ENCODE data around the gene SOX6.

SOX6 gene

GRCh38 chr11:16278273-16278672 is 78.1 kb downstream of the SOX6 start:
- H3K36me3 Mint-ChIP-seq (ENCODE audit: low read depth), result no peaks in the 10 kb centered on the region
- TF ChIP-seq CTCF (IDR thresholded peaks at IDR 0.05; ENCODE audit: unreplicated experiment in 3 of 3), result no peak
- H3K4me1 Mint-ChIP-seq, result no peaks in the 10 kb centered on the region
- no peak overlapping the region for H3K27ac Mint-ChIP-seq
- H3K9me3 Mint-ChIP-seq, result no peaks in the 10 kb centered on the region
- no peak overlapping the region for H3K4me3 Mint-ChIP-seq
- no peaks in the 10 kb centered on the region for H3K27me3 Mint-ChIP-seq (ENCODE audit: low read depth)

DNA sequence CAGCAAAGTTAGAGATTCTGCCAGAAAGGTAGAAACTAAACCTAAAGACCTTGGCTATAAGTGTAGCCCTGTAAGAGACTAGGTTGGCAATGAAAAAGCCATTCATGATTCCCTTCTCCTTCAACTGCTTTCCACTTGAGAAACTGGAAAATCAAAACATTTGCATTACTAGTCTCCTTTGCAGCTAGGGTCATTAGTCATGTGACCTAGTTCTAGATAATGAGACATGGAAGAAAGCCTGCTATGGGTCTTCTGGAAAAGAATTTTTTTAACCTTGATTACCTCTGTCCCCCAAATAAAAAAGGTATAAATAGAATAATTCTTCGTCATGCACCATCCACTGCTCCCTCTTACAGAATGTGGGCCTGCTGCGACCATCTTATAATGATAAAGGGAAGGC is 80.1 kb downstream of the SOX6 start:
- no peak for TF ChIP-seq CTCF (IDR thresholded peaks at IDR 0.05; ENCODE audit: unreplicated experiment in 3 of 3)
- H3K27ac Mint-ChIP-seq, result no peak overlapping the region
- H3K27me3 Mint-ChIP-seq (ENCODE audit: low read depth), result no peaks in the 10 kb centered on the region
- no peaks in the 10 kb centered on the region for H3K36me3 Mint-ChIP-seq (ENCODE audit: low read depth)
- H3K9me3 Mint-ChIP-seq, result no peaks in the 10 kb centered on the region
- no peak overlapping the region for H3K4me3 Mint-ChIP-seq
- no peaks in the 10 kb centered on the region for H3K4me1 Mint-ChIP-seq

DNA sequence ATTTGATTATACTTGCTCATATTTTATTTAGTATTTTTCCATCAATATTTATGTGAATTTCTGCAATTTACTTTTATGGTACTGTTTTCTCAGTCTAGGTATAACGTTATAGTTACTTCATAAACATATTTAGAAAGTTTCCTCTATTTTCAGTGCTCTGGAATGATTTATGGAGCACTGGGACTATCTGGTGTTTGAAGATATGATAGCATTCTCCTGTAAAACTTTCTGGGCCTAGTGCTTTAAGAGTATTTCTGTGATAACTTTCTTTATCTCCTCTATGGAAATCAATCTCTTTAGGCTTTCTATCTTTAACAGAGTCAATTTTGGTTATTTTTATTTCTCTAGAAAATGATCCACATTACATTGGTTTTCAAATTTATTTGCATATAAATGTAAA is 85.1 kb downstream of the SOX6 start:
- H3K9me3 Mint-ChIP-seq, result peaks cover 16% of the 10 kb centered on the region
- no peaks in the 10 kb centered on the region for H3K4me1 Mint-ChIP-seq
- no peaks in the 10 kb centered on the region for H3K27me3 Mint-ChIP-seq (ENCODE audit: low read depth)
- H3K27ac Mint-ChIP-seq, result no peak overlapping the region
- H3K4me3 Mint-ChIP-seq, result no peak overlapping the region
- peaks cover 27% of the 10 kb centered on the region for H3K36me3 Mint-ChIP-seq (ENCODE audit: low read depth)
- TF ChIP-seq CTCF (IDR thresholded peaks at IDR 0.05; ENCODE audit: unreplicated experiment in 3 of 3), result no peak

DNA sequence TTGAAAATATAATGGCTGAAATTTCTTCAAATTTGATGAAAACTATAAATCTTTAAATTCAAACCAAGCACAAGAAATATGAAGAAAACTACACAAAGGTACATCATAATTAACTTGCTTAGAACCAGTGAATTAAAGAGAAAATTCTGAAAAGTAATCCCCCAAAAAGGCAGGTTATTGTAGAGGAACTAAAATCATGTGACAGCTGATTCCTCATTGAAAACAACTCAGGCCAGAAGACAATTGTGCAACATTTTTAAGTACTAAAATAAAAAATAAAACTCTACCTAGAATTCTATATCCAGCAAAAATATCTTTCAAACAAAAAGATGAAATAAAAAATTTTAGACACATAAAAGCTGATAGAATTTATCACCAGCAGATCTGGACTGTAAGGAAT is 90.3 kb downstream of the SOX6 start:
- peaks cover 38% of the 10 kb centered on the region for H3K36me3 Mint-ChIP-seq (ENCODE audit: low read depth)
- no peaks in the 10 kb centered on the region for H3K27me3 Mint-ChIP-seq (ENCODE audit: low read depth)
- TF ChIP-seq CTCF (IDR thresholded peaks at IDR 0.05; ENCODE audit: unreplicated experiment in 3 of 3), result no peak
- no peak overlapping the region for H3K4me3 Mint-ChIP-seq
- no peak overlapping the region for H3K27ac Mint-ChIP-seq
- peaks cover 21% of the 10 kb centered on the region for H3K9me3 Mint-ChIP-seq
- peaks cover 8% of the 10 kb centered on the region for H3K4me1 Mint-ChIP-seq

GRCh38 chr11:16265022-16265421 is 91.3 kb downstream of the SOX6 start:
- Mint-ChIP-seq H3K27me3 (ENCODE audit: low read depth) (no peaks in the 10 kb centered on the region), H3K4me1 (peaks cover 8% of the 10 kb centered on the region), H3K9me3 (peaks cover 21% of the 10 kb centered on the region), H3K36me3 (ENCODE audit: low read depth) (peaks cover 34% of the 10 kb centered on the region), H3K27ac (no peak overlapping the region), H3K4me3 (no peak overlapping the region)
- no peak for TF ChIP-seq CTCF (IDR thresholded peaks at IDR 0.05; ENCODE audit: unreplicated experiment in 3 of 3)

DNA sequence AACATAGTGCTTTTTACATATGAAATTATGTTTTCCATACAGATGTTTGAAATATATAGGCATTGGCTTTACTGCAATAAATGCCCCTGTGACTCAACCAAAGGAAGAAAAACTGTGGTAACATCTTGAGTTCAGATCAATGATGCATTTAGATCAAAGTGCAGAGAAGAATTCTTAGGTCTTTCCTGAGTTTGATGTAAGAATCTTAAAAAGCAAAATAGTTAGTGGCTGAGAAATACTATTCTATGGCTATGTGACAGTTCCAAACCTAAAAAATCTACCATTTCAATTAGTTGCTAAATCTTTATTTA is 93.7 kb downstream of the SOX6 start:
- Mint-ChIP-seq H3K27ac (peak overlapping the region; percentile 66 to 88 (median 82)), H3K4me3 (no peak overlapping the region), H3K36me3 (ENCODE audit: low read depth) (peaks cover 20% of the 10 kb centered on the region), H3K27me3 (ENCODE audit: low read depth) (no peaks in the 10 kb centered on the region), H3K4me1 (peaks cover 8% of the 10 kb centered on the region), H3K9me3 (peaks cover 12% of the 10 kb centered on the region)
- no peak for TF ChIP-seq CTCF (IDR thresholded peaks at IDR 0.05; ENCODE audit: unreplicated experiment in 3 of 3)
